Sigmoid colon (tissue), 7 donors: Measurements from ENCODE around the gene CHRM5. TPM values are rescaled to one million over a fixed set of nuclear protein-coding genes. Genes with fewer than 3 reads are reported as not detected.
A peak's percentile ranks its signal among the peaks of the same experiment; 100 is the strongest.

Experiments
- DNase-seq: peaks from one replicate; pipeline ENCODE4 v3.0.0-alpha.2; 2019
- H3K27ac ChIP-seq, 4 donors: fragments of 200-600 bp; sonication (generic); one replicate each; pipeline ENCODE4 v1.5.1; 2016 to 2019; ENCODE audit warnings: mild to moderate bottlenecking in 1 of 4
- H3K27me3 ChIP-seq, 3 donors: fragments of 200-600 bp; sonication (generic); one replicate each; pipeline ENCODE4 v1.5.1; 2019; ENCODE audit warnings: mild to moderate bottlenecking in 1 of 3
- H3K36me3 ChIP-seq, 4 donors: fragments of 200-600 bp; sonication (generic); one replicate each; pipeline ENCODE4 v1.5.1; 2016 to 2019
- H3K4me1 ChIP-seq, 4 donors: fragments of 200-600 bp; sonication (generic); one replicate each; pipeline ENCODE4 v1.5.1; 2017 to 2019
- H3K4me3 ChIP-seq, 4 donors: fragments of 200-600 bp; sonication (generic); one replicate each; pipeline ENCODE4 v1.5.1; 2017 to 2019; ENCODE audit warnings: mild to moderate bottlenecking in 2 of 4, moderate library complexity in 1 of 4
- H3K9me3 ChIP-seq, 4 donors: fragments of 200-600 bp in 3 of 4; sonication (generic) in 3 of 4; one replicate each; pipeline versions ENCODE4 v1.5.1 to v1.6.1; 2013 to 2019
- CTCF ChIP-seq, 4 experiments: fragments of 450-650 bp in 3 of 4; fragments of 200-600 bp in 1 of 4; IDR thresholded peaks; one replicate each; pipeline ENCODE4 v1.5.1; 2016 to 2019; ENCODE audit warnings: antibody characterized with exemption in 4 of 4, mild to moderate bottlenecking in 3 of 4, moderate library complexity in 2 of 4
- EP300 ChIP-seq, 4 donors: sonication (generic); formaldehyde crosslinking; IDR thresholded peaks; one replicate each; pipeline ENCODE4 v1.6.1; 2017; ENCODE audit warnings: antibody characterized with exemption in 4 of 4
- POLR2A ChIP-seq, 2 donors: fragments of 450-650 bp; IDR thresholded peaks; one replicate each; pipeline ENCODE4 v1.6.1; 2016; ENCODE audit warnings: antibody characterized with exemption in 2 of 2, mild to moderate bottlenecking in 2 of 2, moderate library complexity in 2 of 2
- POLR2AphosphoS5 ChIP-seq, 4 donors: sonication (generic); formaldehyde crosslinking; IDR thresholded peaks; one replicate each; pipeline ENCODE4 v1.6.1; 2017; ENCODE audit warnings: antibody characterized with exemption in 4 of 4
- WGBS, 2 donors: extraction: QIAGEN DNeasy Blood & Tissue Kit; methylation state at CpG; one replicate each; pipeline ENCODE4 v1.1.7; 2013; 5-methylcytosine and 5-hydroxymethylcytosine counted together
- intact Hi-C: fragments of 100-400 bp; cut with DNase I; formaldehyde crosslinking; loops from one replicate; pipeline ENCODE4 v1.15.1; 2023
- polyA plus RNA-seq, 3 donors: library from polyadenylated mRNA; stranded (reverse); fragments of 200-250 nt; gene quantifications; one replicate each; pipeline ENCODE4 v1.2.3, GENCODE V29; 2013
- total RNA-seq, 4 donors: library from RNA; depleted of rRNA; stranded (reverse); fragments of >200 nt; gene quantifications; one replicate each; pipeline ENCODE4 v1.1.0, GENCODE V29; 2016
- donor health status: healthy with polysubstance abuse.
- donor health status: Bipolar disorder and iron deficiency.
- donor health status: healthy.

The CHRM5 gene
- total and polyA plus RNA-seq, 7 donors = 0.01 TPM; not detected in 6

GRCh38 chr15:33959844-33960548 lies 8.3 kb upstream of the CHRM5 start:
- H3K4me3 ChIP-seq = no peak overlapping the region
- no peak for DNase-seq
- no peaks in the 10 kb centered on the region for H3K9me3 ChIP-seq
- TF ChIP-seq POLR2A (IDR thresholded peaks at IDR 0.05) (no peak), CTCF (IDR thresholded peaks at IDR 0.05) (no peak), POLR2AphosphoS5 (IDR thresholded peaks at IDR 0.05) (no peak), EP300 (IDR thresholded peaks at IDR 0.05) (no peak)
- intact Hi-C loops = no loop called here
- H3K27ac ChIP-seq = no peak overlapping the region
- no peaks in the 10 kb centered on the region for H3K36me3 ChIP-seq
- 81 to 86% methylated on average over 7 of the region's 7 CpGs for WGBS, 2 donors
- H3K27me3 ChIP-seq = no peaks in the 10 kb centered on the region
- no peaks in the 10 kb centered on the region for H3K4me1 ChIP-seq

- TF ChIP-seq EP300 (IDR thresholded peaks at IDR 0.05) (no peak), CTCF (IDR thresholded peaks at IDR 0.05) (no peak), POLR2A (IDR thresholded peaks at IDR 0.05) (no peak), POLR2AphosphoS5 (IDR thresholded peaks at IDR 0.05) (no peak)
- H3K4me1 ChIP-seq = no peaks in the 10 kb centered on the region
These were observed 7.8 kb upstream of the CHRM5 start for GRCh38 chr15:33960549-33960935.

GRCh38 chr15:33963831-33964664 lies 4.2 kb upstream of the CHRM5 start:
- 55 to 62% methylated on average over 8 of the region's 8 CpGs for WGBS, 2 donors

More at GRCh38 chr15:33960549-33960935, 7.8 kb upstream of the CHRM5 start:
- Histone ChIP-seq H3K4me3 (no peak overlapping the region), H3K27ac (no peak overlapping the region), H3K9me3 (no peaks in the 10 kb centered on the region), H3K27me3 (no peaks in the 10 kb centered on the region), H3K36me3 (no peaks in the 10 kb centered on the region)
- 91 to 92% methylated on average over 3 of the region's 3 CpGs for WGBS, 2 donors
- no peak for DNase-seq
- intact Hi-C loops = no loop called here

GRCh38 chr15:33964665-33965040 lies 3.6 kb upstream of the CHRM5 start:
- no peaks in the 10 kb centered on the region for H3K9me3 ChIP-seq
- WGBS, 2 donors = 94 to 100% methylated on average over 2 of the region's 2 CpGs
- H3K27me3 ChIP-seq = no peaks in the 10 kb centered on the region
- H3K27ac ChIP-seq = no peak overlapping the region
- no peak for DNase-seq
- intact Hi-C loops = no loop called here
- no peak overlapping the region for H3K4me3 ChIP-seq
- H3K36me3 ChIP-seq = no peaks in the 10 kb centered on the region
- no peak for TF ChIP-seq CTCF (IDR thresholded peaks at IDR 0.05)
- no peak for TF ChIP-seq EP300 (IDR thresholded peaks at IDR 0.05)
- no peak for TF ChIP-seq POLR2AphosphoS5 (IDR thresholded peaks at IDR 0.05)
- no peak for TF ChIP-seq POLR2A (IDR thresholded peaks at IDR 0.05)
- H3K4me1 ChIP-seq = no peaks in the 10 kb centered on the region

More at GRCh38 chr15:33963831-33964664, 4.2 kb upstream of the CHRM5 start:
- DNase-seq = no peak
- H3K4me3 ChIP-seq = no peak overlapping the region
- intact Hi-C loops = no loop called here
- peak in 1 of 4 experiments; percentile 19 for TF ChIP-seq CTCF (IDR thresholded peaks at IDR 0.05)
- no peak for TF ChIP-seq POLR2A (IDR thresholded peaks at IDR 0.05)
- no peak for TF ChIP-seq EP300 (IDR thresholded peaks at IDR 0.05)
- no peak for TF ChIP-seq POLR2AphosphoS5 (IDR thresholded peaks at IDR 0.05)
- no peak overlapping the region for H3K27ac ChIP-seq
- no peaks in the 10 kb centered on the region for H3K36me3 ChIP-seq
- no peaks in the 10 kb centered on the region for H3K4me1 ChIP-seq
- no peaks in the 10 kb centered on the region for H3K9me3 ChIP-seq
- no peaks in the 10 kb centered on the region for H3K27me3 ChIP-seq
